K562 (cell line): ENCODE measurements around the gene DTX3. TPM values are rescaled to one million over a fixed set of nuclear protein-coding genes. Genes with fewer than 3 reads are reported as not detected.

Source experiments
- ATAC-seq: fragments of 200-7000 bp; cut with Tn5 transposase; 3 replicates; pipeline ENCODE4 v1.9.1; 2020; ENCODE audit warnings: moderate library complexity
- BruUV-seq: library from RNA; stranded (reverse); fragments of 400-500 nt; replicated peaks from 2 replicates; lab custom pipeline; 2021; lab: Mats Ljungman, UMichigan
- CTCF ChIA-PET: fragments of 300-600 bp; formaldehyde crosslinking; extraction: SDS; loops from one replicate; lab custom pipeline; 2021; ENCODE audit warnings: low intra/inter-chr PET ratio; lab: Yijun Ruan, JAX
- POLR2A ChIA-PET: fragments of 300-600, 350-650 bp; sonication (Branson Sonifier 250); formaldehyde crosslinking; extraction: SDS; loops from one replicate; lab custom pipeline; 2021; ENCODE audit warnings: antibody characterized with exemption, inconsistent platforms; lab: Yijun Ruan, JAX
- DNase-seq, 4 experiments: peaks; one replicate each; pipeline versions ENCODE4 v3.0.0 to v3.0.0-alpha.2; 2011 to 2018; ENCODE audit warnings: low spot score in 3 of 4, mixed read lengths in 3 of 4; ENCODE audit errors: extremely low read depth in 1 of 4
- FAIRE-seq: peaks from 2 replicates; lab custom pipeline; 2011; peaks lifted over from hg19 to GRCh38; lab: Jason Lieb, UNC
- H2AFZ ChIP-seq: 2 replicates; pipeline ENCODE4 v1.6.0; 2011; ENCODE audit warnings: low read depth, low read length, control low read depth, inconsistent platforms
- H3K27ac ChIP-seq: fragments of 200-600 bp; 3 replicates; pipeline ENCODE4 v1.8.0; 2011; ENCODE audit warnings: low read depth, mild to moderate bottlenecking, control low read depth, inconsistent platforms, low read length, moderate library complexity, mixed read lengths; ENCODE audit errors: extremely low read depth
- H3K27me3 ChIP-seq, 2 experiments: fragments of 300-600 bp in 1 of 2; 2 replicates in 1 of 2; 3 replicates in 1 of 2; pipeline versions ENCODE4 v1.6.0 to v1.8.0; 2011; ENCODE audit warnings: inconsistent platforms in 2 of 2, low read length in 2 of 2, mild to moderate bottlenecking in 1 of 2, mixed read lengths in 1 of 2, moderate library complexity in 1 of 2; ENCODE audit not compliant: control insufficient read depth in 2 of 2, insufficient read depth in 2 of 2
- H3K36me3 ChIP-seq: fragments of 300-600 bp; 3 replicates; pipeline ENCODE4 v1.8.0; 2011; ENCODE audit warnings: mild to moderate bottlenecking, low read length, inconsistent platforms; ENCODE audit not compliant: control insufficient read depth, insufficient read depth
- H3K4me1 ChIP-seq, 2 experiments: fragments of 200-600 bp in 1 of 2; replicated peaks in 1 of 2; 2 replicates in 1 of 2; 3 replicates in 1 of 2; pipeline versions ENCODE4 v1.5.1 to v1.8.0; 2011; ENCODE audit warnings: inconsistent platforms in 2 of 2, low read length in 2 of 2, mild to moderate bottlenecking in 1 of 2, mixed read lengths in 1 of 2, moderate library complexity in 1 of 2; ENCODE audit not compliant: control insufficient read depth in 2 of 2, insufficient read depth in 2 of 2
- H3K4me2 ChIP-seq: 2 replicates; pipeline ENCODE4 v1.6.1; 2011; ENCODE audit warnings: low read length, control low read depth, inconsistent platforms, mixed read lengths; ENCODE audit not compliant: insufficient read depth
- H3K4me3 ChIP-seq: fragments of 200-600 bp; sonication (generic), shearing (Covaris generic); 2 replicates; pipeline ENCODE4 v1.5.1; 2016; ENCODE audit warnings: control low read depth, inconsistent platforms
- H3K79me2 ChIP-seq: fragments of 200-600 bp; 3 replicates; pipeline ENCODE4 v1.8.0; 2011; ENCODE audit warnings: low read length, inconsistent platforms; ENCODE audit not compliant: control insufficient read depth, insufficient read depth
- H3K9ac ChIP-seq, 2 experiments: 2 replicates each; pipeline versions ENCODE4 v1.6.0 to v1.6.1; 2011; ENCODE audit warnings: low read depth in 2 of 2, low read length in 2 of 2, control low read depth in 1 of 2, inconsistent platforms in 1 of 2, mild to moderate bottlenecking in 1 of 2, mixed read lengths in 1 of 2; ENCODE audit not compliant: insufficient read depth in 1 of 2
- H3K9me1 ChIP-seq: one replicate; pipeline ENCODE4 v1.6.0; 2011; ENCODE audit warnings: inconsistent platforms, mild to moderate bottlenecking, low read length, moderate library complexity; ENCODE audit not compliant: control insufficient read depth, insufficient read depth
- H3K9me3 ChIP-seq: replicated peaks from 2 replicates; pipeline ENCODE4 v1.5.1; 2011; ENCODE audit warnings: low read depth, low read length, inconsistent platforms; ENCODE audit not compliant: control insufficient read depth, insufficient read depth
- H4K20me1 ChIP-seq: replicated peaks from 2 replicates; pipeline ENCODE4 v1.6.1; 2011; ENCODE audit warnings: low read length, inconsistent platforms, mixed read lengths; ENCODE audit not compliant: control insufficient read depth, insufficient read depth
- MTA3 ChIP-seq: fragments of 450-650 bp; formaldehyde crosslinking; IDR thresholded peaks from 2 replicates; pipeline ENCODE4 v1.6.1; 2017; ENCODE audit warnings: mild to moderate bottlenecking, borderline replicate concordance
- POLR2G ChIP-seq: fragments of 200-400 bp; formaldehyde crosslinking; IDR thresholded peaks from 2 replicates; pipeline ENCODE4 v1.6.1; 2017; ENCODE audit warnings: low read depth, mild to moderate bottlenecking, antibody characterized with exemption, low read length, moderate library complexity
- ZNF695 ChIP-seq: fragments of 450-650 bp; formaldehyde crosslinking; IDR thresholded peaks from 2 replicates; pipeline ENCODE4 v1.4.0; 2020; ENCODE audit warnings: mild to moderate bottlenecking, moderate library complexity
- WGBS: fragments of 100-300 bp; shearing (Covaris generic); methylation state at CpG from one replicate; pipeline ENCODE4 v1.1.6; 2016; ENCODE audit warnings: low coverage, mixed read lengths; ENCODE audit not compliant: insufficient coverage; ENCODE audit errors: missing lambda C conversion rate; 5-methylcytosine and 5-hydroxymethylcytosine counted together
- in situ Hi-C: fragments of 300-500 bp; cut with MboI; formaldehyde crosslinking; loops from 4 replicates; pipeline ENCODE4 v1.15.0; 2018; ENCODE audit warnings: inconsistent platforms, mixed read lengths
- intact Hi-C: fragments of 100-400 bp; cut with micrococcal nuclease; formaldehyde crosslinking; loops from 2 replicates; pipeline ENCODE4 v1.14.2; 2022
- polyA plus RNA-seq, 8 experiments: library from polyadenylated mRNA; depleted of rRNA in 4 of 8; stranded (reverse) in 5 of 8; unstranded in 3 of 8; fragments of >200 nt; fragmentation: Nextera tagmentation in 2 of 8; fragmentation: Illumina TruSeq in 1 of 8; extraction: Ambion mirVana in 2 of 8; extraction: Trizol in 1 of 8; gene quantifications; 2 replicates each; pipeline versions ENCODE4 v1.2.1 to v1.2.3, GENCODE V29; 2011 to 2014; ENCODE audit warnings: inconsistent platforms in 1 of 8, missing spikeins in 1 of 8
- total RNA-seq, 7 experiments: library from RNA; depleted of rRNA in 6 of 7; stranded (reverse); fragments of >200 nt in 6 of 7; fragmentation: Illumina TruSeq in 2 of 7; extraction: Trizol in 2 of 7; gene quantifications; 2 replicates each; pipeline versions ENCODE4 v1.2.1 to v1.2.3, GENCODE V29; 2011 to 2021; ENCODE audit warnings: low replicate concordance in 1 of 7

DTX3 gene
- total and polyA plus RNA-seq, 9 of the 15 experiments (the other 6 are each of a cell fraction or from before 2014, with no cell fraction given): 0.03 to 0.09 (median 0.06) TPM; not detected in 6

- no peak overlapping the region for H3K4me2 ChIP-seq
- ATAC-seq: no peak
Observed at GRCh38 chr12:57624441-57625220, 20.0 kb downstream of the DTX3 start.

More at GRCh38 chr12:57624441-57625220, 20.0 kb downstream of the DTX3 start:
- no peak for FAIRE-seq
- Histone ChIP-seq H3K4me1 (peaks cover 20 to 35% of the 10 kb centered on the region in 2 experiments), H3K9me3 (no peaks in the 10 kb centered on the region), H4K20me1 (no peaks in the 10 kb centered on the region), H3K36me3 (peaks cover 31% of the 10 kb centered on the region; the same call in 2 of the 3 replicates), H3K9me1 (no peaks in the 10 kb centered on the region), H3K27ac (no peak overlapping the region), H2AFZ (no peak overlapping the region), H3K9ac (peak overlapping the region in 1 of 2 experiments; percentile 37; a peak in 1 of 4 replicates), H3K79me2 (no peaks in the 10 kb centered on the region), H3K27me3 (no peaks in the 10 kb centered on the region), H3K4me3 (no peak overlapping the region)
- BruUV-seq: no TSS peak
- DNase-seq: no peak
- POLR2A ChIA-PET: interaction anchor here (1.0 to 1.2 kb wide), 2 partner anchors 36 to 142 kb away, joined by 3 to 4 read pairs; no protein-coding TSS in a partner anchor
- intact Hi-C loops: loop anchor here (5.0 kb wide), 1 partner anchor 102 kb away; the partner anchor contains the start of genes DDIT3 and MBD6
- TF ChIP-seq POLR2G: 0 out of 2 replicates have a peak, but pooled peaks have one; percentile 6
- no peak for TF ChIP-seq MTA3
- TF ChIP-seq ZNF695: no peak
- 61% methylated on average over 7 of the region's 8 CpGs for WGBS
- CTCF ChIA-PET: no interaction called here
- in situ Hi-C loops: loop anchor here (5.0 kb wide), 2 partner anchors 68 to 108 kb away; partner anchors contain the start of gene OS9
